Skeletal muscle tissue (tissue), 4 donors: Measurements from ENCODE around the gene NIPSNAP2. TPM values are rescaled to one million over a fixed set of nuclear protein-coding genes. Genes with fewer than 3 reads are reported as not detected.
"Not testable (repeated sequence)": the region's sequence is repeated elsewhere in the genome, so short reads cannot be mapped to it uniquely, and the experiment has no call there.

Experiments used
- H3K27ac ChIP-seq: one replicate; pipeline ENCODE4 v1.7.0; 2013; ENCODE audit warnings: mild to moderate bottlenecking, low read depth, low read length, inconsistent platforms
- H3K27me3 ChIP-seq, 3 donors: one replicate each; pipeline ENCODE4 v1.7.0; 2013; ENCODE audit warnings: low read length in 3 of 3; ENCODE audit not compliant: control insufficient read depth in 3 of 3, insufficient read depth in 3 of 3
- H3K36me3 ChIP-seq, 3 donors: one replicate each; pipeline ENCODE4 v1.7.0; 2013; ENCODE audit warnings: low read length in 3 of 3; ENCODE audit not compliant: control insufficient read depth in 3 of 3, insufficient read depth in 3 of 3
- H3K4me1 ChIP-seq, 3 donors: one replicate each; pipeline ENCODE4 v1.7.0; 2013; ENCODE audit warnings: low read length in 3 of 3, mild to moderate bottlenecking in 3 of 3; ENCODE audit not compliant: control insufficient read depth in 3 of 3, insufficient read depth in 3 of 3
- H3K4me3 ChIP-seq, 3 donors: one replicate each; pipeline ENCODE4 v1.7.0; 2013; ENCODE audit warnings: low read length in 3 of 3
- H3K9ac ChIP-seq, 3 donors: one replicate each; pipeline ENCODE4 v1.7.0; 2013; ENCODE audit warnings: low read length in 3 of 3, mild to moderate bottlenecking in 3 of 3, moderate library complexity in 2 of 3, low read depth in 1 of 3
- H3K9me3 ChIP-seq, 3 donors: one replicate each; pipeline ENCODE4 v1.7.0; 2013; ENCODE audit warnings: low read length in 3 of 3; ENCODE audit not compliant: control insufficient read depth in 3 of 3
- total RNA-seq: library from RNA; depleted of rRNA; stranded (reverse); fragments of >200 nt; gene quantifications from one replicate; pipeline ENCODE4 v1.2.3, GENCODE V29; 2014
- donor health status: Osteomylitis.

NIPSNAP2 gene
- total RNA-seq, 1 donor from 2014 or later: 56.4 TPM

- Histone ChIP-seq H3K9ac (peak overlapping the region; percentile 64 to 77 (median 75)), H3K27ac (no peak overlapping the region), H3K9me3 (no peaks in the 10 kb centered on the region), H3K4me3 (peak overlapping the region; percentile 72 to 85 (median 81)), H3K4me1 (peaks cover 0 to 9% (median 3%) of the 10 kb centered on the region in 3 donors), H3K27me3 (no peaks in the 10 kb centered on the region), H3K36me3 (no peaks in the 10 kb centered on the region)
These were observed 69.5 kb downstream of the NIPSNAP2 start for GRCh38 chr7:56033671-56034432.

- Histone ChIP-seq H3K9me3 (no peaks in the 10 kb centered on the region), H3K36me3 (peaks cover 0 to 10% (median 2%) of the 10 kb centered on the region in 3 donors), H3K4me3 (no peak overlapping the region), H3K4me1 (no peaks in the 10 kb centered on the region), H3K9ac (no peak overlapping the region), H3K27me3 (no peaks in the 10 kb centered on the region), H3K27ac (no peak overlapping the region)
These were observed 76.3 kb downstream of the NIPSNAP2 start for GRCh38 chr7:56040730-56041129.

GRCh38 chr7:56045758-56046157 is 81.4 kb downstream of the NIPSNAP2 start:
- not testable (repeated sequence) for H3K9me3 ChIP-seq, H3K27ac ChIP-seq

GRCh38 chr7:56046721-56047445 is 82.5 kb downstream of the NIPSNAP2 start:
- no peaks in the 10 kb centered on the region for H3K9me3 ChIP-seq
- no peak overlapping the region for H3K4me3 ChIP-seq
- no peak overlapping the region for H3K27ac ChIP-seq
- peaks cover 8 to 16% (median 10%) of the 10 kb centered on the region in 3 donors for H3K4me1 ChIP-seq
- H3K36me3 ChIP-seq: peaks cover 0 to 4% (median 2%) of the 10 kb centered on the region in 3 donors
- no peak overlapping the region for H3K9ac ChIP-seq
- H3K27me3 ChIP-seq: no peaks in the 10 kb centered on the region

More at GRCh38 chr7:56045758-56046157, 81.4 kb downstream of the NIPSNAP2 start:
- H3K36me3 ChIP-seq, H3K4me3 ChIP-seq, H3K27me3 ChIP-seq, H3K9ac ChIP-seq: not testable (repeated sequence)
- H3K4me1 ChIP-seq: peaks cover 8 to 11% (median 8%) of the 10 kb centered on the region in 3 donors

- not testable (repeated sequence) for H3K27me3 ChIP-seq, H3K9me3 ChIP-seq, H3K27ac ChIP-seq, H3K4me3 ChIP-seq, H3K9ac ChIP-seq, H3K36me3 ChIP-seq
- peaks cover 14 to 22% (median 15%) of the 10 kb centered on the region in 3 donors for H3K4me1 ChIP-seq
These were observed 83.2 kb downstream of the NIPSNAP2 start for GRCh38 chr7:56047446-56048116.

- Histone ChIP-seq H3K4me3 (no peak overlapping the region), H3K4me1 (peaks cover 16 to 28% (median 21%) of the 10 kb centered on the region in 3 donors), H3K27me3 (no peaks in the 10 kb centered on the region), H3K9ac (no peak overlapping the region), H3K27ac (no peak overlapping the region), H3K36me3 (peaks cover 2 to 4% (median 2%) of the 10 kb centered on the region in 3 donors), H3K9me3 (no peaks in the 10 kb centered on the region)
These were observed 83.9 kb downstream of the NIPSNAP2 start for GRCh38 chr7:56048245-56048644.

- not testable (repeated sequence) for H3K9me3 ChIP-seq, H3K36me3 ChIP-seq, H3K4me3 ChIP-seq, H3K27me3 ChIP-seq, H3K27ac ChIP-seq, H3K9ac ChIP-seq
- H3K4me1 ChIP-seq: peaks cover 16 to 31% (median 21%) of the 10 kb centered on the region in 3 donors
These were observed 84.4 kb downstream of the NIPSNAP2 start for GRCh38 chr7:56048763-56049162.

Other genes starting within 250 kb of the NIPSNAP2 start
- not detected for gene SEPTIN14, start 101.8 kb upstream of the NIPSNAP2 start, total RNA-seq
- gene ZNF713, start 77.1 kb upstream of the NIPSNAP2 start, total RNA-seq: 17.7 TPM
- gene MRPS17, start 12.7 kb upstream of the NIPSNAP2 start, total RNA-seq: 22.4 TPM
- gene PSPH, start 86.9 kb downstream of the NIPSNAP2 start, total RNA-seq: 13.6 TPM
- gene CCT6A, start 87.2 kb downstream of the NIPSNAP2 start, total RNA-seq: 113 TPM
- 63.2 TPM for gene SUMF2, start 99.7 kb downstream of the NIPSNAP2 start, total RNA-seq
- gene PHKG1, start 128.4 kb downstream of the NIPSNAP2 start, total RNA-seq: 48.0 TPM
- gene CHCHD2, start 141.9 kb downstream of the NIPSNAP2 start, total RNA-seq: 221 TPM
- 1.0 TPM for gene NUPR2, start 151.8 kb downstream of the NIPSNAP2 start, total RNA-seq